HepG2 (cell line): ENCODE data around the gene AARSD1. TPM values are rescaled to one million over a fixed set of nuclear protein-coding genes. Genes with fewer than 3 reads are reported as not detected.

Source experiments
- GATAD2A ChIP-seq: IDR thresholded peaks from 2 replicates; pipeline ENCODE4 v1.6.1; 2016
- HOXA3 ChIP-seq: sonication (generic); formaldehyde crosslinking; IDR thresholded peaks from 2 replicates; pipeline ENCODE4 v1.5.0; 2020; ENCODE audit warnings: missing genetic modification reagents
- NONO ChIP-seq, 2 experiments: fragments of 450-650 bp in 1 of 2; sonication (generic) in 1 of 2; formaldehyde crosslinking in 1 of 2; IDR thresholded peaks in 1 of 2; conservative IDR thresholded peaks in 1 of 2; 2 replicates each; pipeline versions ENCODE4 v1.6.1 to v1.8.0; 2017 to 2022; ENCODE audit warnings: mild to moderate bottlenecking in 1 of 2, missing genetic modification reagents in 1 of 2, moderate library complexity in 1 of 2
- RXRB ChIP-seq: IDR thresholded peaks from 2 replicates; pipeline ENCODE4 v1.6.1; 2016; ENCODE audit warnings: borderline replicate concordance, missing genetic modification reagents, missing compliant biosample characterization
- U2AF1 ChIP-seq: fragments of 200-400 bp; formaldehyde crosslinking; optimal IDR thresholded peaks from 2 replicates; pipeline ENCODE3; 2017; ENCODE audit warnings: mild to moderate bottlenecking, low read depth, low read length
- ZBTB34 ChIP-seq: sonication (generic); formaldehyde crosslinking; IDR thresholded peaks from 2 replicates; pipeline ENCODE4 v1.8.0; 2022; ENCODE audit warnings: mild to moderate bottlenecking, missing genetic modification reagents
- ZNF318 ChIP-seq: sonication (generic); formaldehyde crosslinking; IDR thresholded peaks from 2 replicates; pipeline ENCODE4 v1.4.0; 2020; ENCODE audit warnings: mild to moderate bottlenecking, missing genetic modification reagents
- ZNF331 ChIP-seq: sonication (generic); formaldehyde crosslinking; IDR thresholded peaks from 2 replicates; pipeline ENCODE4 v1.4.0; 2020; ENCODE audit warnings: missing genetic modification reagents
- ZNF570 ChIP-seq: sonication (generic); formaldehyde crosslinking; IDR thresholded peaks from 2 replicates; pipeline ENCODE4 v1.4.0; 2020; ENCODE audit warnings: mild to moderate bottlenecking, missing genetic modification reagents, borderline replicate concordance
- ZNF572 ChIP-seq: sonication (generic); formaldehyde crosslinking; IDR thresholded peaks from 2 replicates; pipeline ENCODE4 v1.5.1; 2020; ENCODE audit warnings: mild to moderate bottlenecking, missing genetic modification reagents
- ZNF609 ChIP-seq: sonication (generic); formaldehyde crosslinking; IDR thresholded peaks from 2 replicates; pipeline ENCODE4 v1.4.0; 2020; ENCODE audit warnings: mild to moderate bottlenecking, missing genetic modification reagents, borderline replicate concordance
- ZNF644 ChIP-seq: IDR thresholded peaks from 2 replicates; pipeline ENCODE4 v1.6.1; 2016; ENCODE audit warnings: low read depth
- ZNF652 ChIP-seq: IDR thresholded peaks from 2 replicates; pipeline ENCODE4 v1.6.1; 2016; ENCODE audit warnings: low read depth, borderline replicate concordance
- ZSCAN25 ChIP-seq: sonication (generic); formaldehyde crosslinking; IDR thresholded peaks from 2 replicates; pipeline ENCODE4 v1.8.0; 2022; ENCODE audit warnings: mild to moderate bottlenecking, missing genetic modification reagents
- polyA plus RNA-seq, 8 experiments: library from polyadenylated mRNA; depleted of rRNA in 3 of 8; stranded (reverse) in 7 of 8; unstranded in 1 of 8; fragments of >200 nt; fragmentation: Illumina TruSeq in 4 of 8; extraction: Trizol in 4 of 8; gene quantifications; 2 replicates each; pipeline versions ENCODE4 v1.2.1 to v1.2.3, GENCODE V29; 2011 to 2016; ENCODE audit warnings: low read depth in 4 of 8, missing spikeins in 1 of 8, mixed read lengths in 1 of 8; ENCODE audit not compliant: insufficient read depth in 1 of 8
- total RNA-seq, 5 experiments: library from RNA; depleted of rRNA; stranded (reverse); fragments of >200 nt; fragmentation: Illumina TruSeq; extraction: Trizol; gene quantifications; 2 replicates each; pipeline ENCODE4 v1.2.3, GENCODE V29; 2016; ENCODE audit warnings: low read depth in 1 of 5

The AARSD1 gene
- total and polyA plus RNA-seq, 2 of the 13 experiments (the other 11 are each of a cell fraction or from before 2014, with no cell fraction given), result 24.7 to 29.3 TPM

- TF ChIP-seq ZSCAN25 (CRISPR knock-in tag) (no peak), U2AF1 (no peak), RXRB (CRISPR knock-in tag) (no peak), GATAD2A (CRISPR knock-in tag) (0 out of 2 replicates have a peak, but pooled peaks have one; percentile 14), ZNF331 (peak; percentile 27; the same call in 1 of the 2 replicates), ZNF570 (CRISPR knock-in tag) (no peak), ZBTB34 (CRISPR knock-in tag) (no peak), ZNF318 (CRISPR knock-in tag) (0 out of 2 replicates have a peak, but pooled peaks have one; percentile 66), NONO (IDR thresholded peaks at IDR 0.05) (no peak), NONO (CRISPR knock-in tag; conservative IDR thresholded peaks at IDR 0.05) (0 out of 2 replicates have a peak, but pooled peaks have one; percentile 28), ZNF652 (CRISPR knock-in tag) (0 out of 2 replicates have a peak, but pooled peaks have one; percentile 36), ZNF644 (CRISPR knock-in tag) (0 out of 2 replicates have a peak, but pooled peaks have one; percentile 22), ZNF609 (0 out of 2 replicates have a peak, but pooled peaks have one; percentile 19), HOXA3 (CRISPR knock-in tag) (no peak), ZNF572 (CRISPR knock-in tag) (0 out of 2 replicates have a peak, but pooled peaks have one; percentile 19)
Measured at GRCh38 chr17:43011728-43012472, 47.6 kb upstream of the AARSD1 start (continued).
